CD4-positive, CD25-positive, alpha-beta regulatory T cell (primary cell): ENCODE data around the gene ZKSCAN3. TPM values are rescaled to one million over a fixed set of nuclear protein-coding genes. Genes with fewer than 3 reads are reported as not detected.

Source experiments
- polyA plus RNA-seq, 4 donors: library from polyadenylated mRNA; unstranded; fragments of 300-500 nt; fragmentation: Illumina TruSeq; gene quantifications; one replicate each; pipeline ENCODE4 v1.2.3, GENCODE V29; 2021
- total RNA-seq: library from RNA; stranded (reverse); gene quantifications from one replicate; pipeline ENCODE4 v1.2.3, GENCODE V29; 2022

Gene ZKSCAN3
- total and polyA plus RNA-seq, 5 donors from 2014 or later = 1.5 to 3.6 (median 3.0) TPM

Other genes starting within 250 kb of the ZKSCAN3 start
- 8.0 TPM for gene ZSCAN16, start 225.3 kb upstream of the ZKSCAN3 start, total RNA-seq
- 10 to 100 TPM; 11.5 to 26.5 (median 14.5) TPM for gene ZSCAN16, start 225.3 kb upstream of the ZKSCAN3 start, polyA plus RNA-seq
- 27.4 TPM for gene ZKSCAN8, start 208.1 kb upstream of the ZKSCAN3 start, total RNA-seq
- gene ZKSCAN8, start 208.1 kb upstream of the ZKSCAN3 start, polyA plus RNA-seq = 1 to 10 TPM in 3 of 4 donors, under 1 TPM in 1; 0.78 to 4.1 (median 1.6) TPM
- gene ZSCAN9, start 124.7 kb upstream of the ZKSCAN3 start, total RNA-seq = 0.91 TPM
- gene ZSCAN9, start 124.7 kb upstream of the ZKSCAN3 start, polyA plus RNA-seq = 1 to 10 TPM; 2.4 to 6.4 (median 3.7) TPM
- 2.1 TPM for gene ZKSCAN4, start 97.7 kb upstream of the ZKSCAN3 start, total RNA-seq
- gene ZKSCAN4, start 97.7 kb upstream of the ZKSCAN3 start, polyA plus RNA-seq = 1 to 10 TPM; 2.1 to 6.3 (median 3.4) TPM
- gene NKAPL, start 90.7 kb upstream of the ZKSCAN3 start, total RNA-seq = not detected
- under 1 TPM in 2 of 4 donors, not detected in 2; 0.14 to 0.30 TPM for gene NKAPL, start 90.7 kb upstream of the ZKSCAN3 start, polyA plus RNA-seq
- 9.6 TPM for gene ZSCAN26, start 82.8 kb upstream of the ZKSCAN3 start, total RNA-seq
- gene ZSCAN26, start 82.8 kb upstream of the ZKSCAN3 start, polyA plus RNA-seq = 10 to 100 TPM; 14.9 to 19.1 (median 17.7) TPM
- 1.0 TPM for gene PGBD1, start 68.4 kb upstream of the ZKSCAN3 start, total RNA-seq
- under 1 TPM; 0.09 to 0.55 (median 0.36) TPM for gene PGBD1, start 68.4 kb upstream of the ZKSCAN3 start, polyA plus RNA-seq
- gene ZSCAN31, start 13.8 kb upstream of the ZKSCAN3 start, total RNA-seq = 0.52 TPM
- under 1 TPM in 1 of 4 donors, not detected in 3; 0.34 TPM for gene ZSCAN31, start 13.8 kb upstream of the ZKSCAN3 start, polyA plus RNA-seq
- gene ZSCAN12, start 49.8 kb downstream of the ZKSCAN3 start, total RNA-seq = 2.7 TPM
- 1 to 10 TPM; 1.2 to 2.2 (median 1.7) TPM for gene ZSCAN12, start 49.8 kb downstream of the ZKSCAN3 start, polyA plus RNA-seq
- 0.69 TPM for gene ZSCAN23, start 93.5 kb downstream of the ZKSCAN3 start, total RNA-seq
- gene ZSCAN23, start 93.5 kb downstream of the ZKSCAN3 start, polyA plus RNA-seq = under 1 TPM in 2 of 4 donors, not detected in 2; 0.09 to 0.13 TPM
- not detected for gene GPX6, start 165.8 kb downstream of the ZKSCAN3 start, total RNA-seq
- gene GPX6, start 165.8 kb downstream of the ZKSCAN3 start, polyA plus RNA-seq = not detected
- gene GPX5, start 175.9 kb downstream of the ZKSCAN3 start, total RNA-seq = not detected
- not detected for gene GPX5, start 175.9 kb downstream of the ZKSCAN3 start, polyA plus RNA-seq